KMS-11 (cell line): ENCODE data around the gene TFDP2.

Experiments
- H2AFZ ChIP-seq: fragments of 200-600 bp; sonication (generic); 2 replicates; pipeline ENCODE4 v1.6.1; 2016; ENCODE audit warnings: antibody characterized with exemption, mixed run types, low read depth
- H3K27ac ChIP-seq: fragments of 200-600 bp; sonication (generic); 2 replicates; pipeline ENCODE4 v1.6.1; 2016; ENCODE audit warnings: mild to moderate bottlenecking, mixed run types
- H3K27me3 ChIP-seq: fragments of 200-600 bp; sonication (generic); 2 replicates; pipeline ENCODE4 v1.6.1; 2017; ENCODE audit warnings: mild to moderate bottlenecking, low read depth, mixed run types, moderate library complexity; ENCODE audit not compliant: insufficient read depth
- H3K36me3 ChIP-seq: fragments of 200-600 bp; sonication (generic); 2 replicates; pipeline ENCODE4 v1.6.1; 2017; ENCODE audit warnings: mild to moderate bottlenecking, mixed run types; ENCODE audit not compliant: insufficient read depth
- H3K4me1 ChIP-seq: fragments of 200-600 bp; sonication (generic); 2 replicates; pipeline ENCODE4 v1.6.1; 2016; ENCODE audit warnings: mild to moderate bottlenecking, low read depth, mixed run types; ENCODE audit not compliant: poor library complexity, severe bottlenecking
- H3K4me2 ChIP-seq: fragments of 200-600 bp; sonication (generic); 2 replicates; pipeline ENCODE4 v1.7.0; 2016; ENCODE audit warnings: mild to moderate bottlenecking, mixed run types
- H3K4me3 ChIP-seq: fragments of 200-600 bp; sonication (generic); IDR thresholded peaks from 2 replicates; pipeline ENCODE4 v1.6.1; 2017; ENCODE audit warnings: low read depth, low read length, mixed read lengths; ENCODE audit not compliant: insufficient read depth
- H3K79me2 ChIP-seq: fragments of 200-600 bp; sonication (generic); 2 replicates; pipeline ENCODE4 v1.6.1; 2016; ENCODE audit warnings: low read depth, mixed run types; ENCODE audit not compliant: insufficient read depth
- H3K9ac ChIP-seq: fragments of 200-600 bp; sonication (generic); 2 replicates; pipeline ENCODE4 v1.6.1; 2016; ENCODE audit warnings: mild to moderate bottlenecking, mixed run types
- H4K20me1 ChIP-seq: fragments of 200-600 bp; sonication (generic); 2 replicates; pipeline ENCODE4 v1.6.1; 2016; ENCODE audit warnings: mild to moderate bottlenecking, mixed run types; ENCODE audit not compliant: insufficient read depth
- CTCF ChIP-seq: fragments of 200-600 bp; sonication (generic); conservative IDR thresholded peaks from 2 replicates; pipeline ENCODE4 v1.6.1; 2017; ENCODE audit warnings: low read depth, mild to moderate bottlenecking, antibody characterized with exemption, low read length, moderate library complexity, mixed read lengths

TFDP2 gene

GRCh38 chr3:141965471-141965870, 183.9 kb downstream of the TFDP2 start:
- no peak overlapping the region for H3K27ac ChIP-seq

GRCh38 chr3:141963301-141963700, 186.0 kb downstream of the TFDP2 start:
- H3K36me3 ChIP-seq, result no peaks in the 10 kb centered on the region

More at GRCh38 chr3:141965471-141965870, 183.9 kb downstream of the TFDP2 start:
- no peaks in the 10 kb centered on the region for H3K36me3 ChIP-seq
- H4K20me1 ChIP-seq, result no peaks in the 10 kb centered on the region
- H3K4me3 ChIP-seq, result no peak overlapping the region
- no peak overlapping the region for H2AFZ ChIP-seq
- H3K4me2 ChIP-seq, result no peak overlapping the region
- no peaks in the 10 kb centered on the region for H3K79me2 ChIP-seq
- H3K27me3 ChIP-seq, result no peaks in the 10 kb centered on the region
- no peak for TF ChIP-seq CTCF
- no peak overlapping the region for H3K9ac ChIP-seq
- H3K4me1 ChIP-seq, result peaks cover 8% of the 10 kb centered on the region

GRCh38 chr3:141960731-141961130, 188.6 kb downstream of the TFDP2 start:
- no peak overlapping the region for H3K4me2 ChIP-seq
- no peak for TF ChIP-seq CTCF
- no peaks in the 10 kb centered on the region for H3K36me3 ChIP-seq
- no peak overlapping the region for H3K4me3 ChIP-seq
- H3K27me3 ChIP-seq, result no peaks in the 10 kb centered on the region
- no peak overlapping the region for H3K9ac ChIP-seq
- H4K20me1 ChIP-seq, result no peaks in the 10 kb centered on the region
- H3K79me2 ChIP-seq, result no peaks in the 10 kb centered on the region
- H3K4me1 ChIP-seq, result peaks cover 5% of the 10 kb centered on the region
- H3K27ac ChIP-seq, result no peak overlapping the region
- no peak overlapping the region for H2AFZ ChIP-seq

More at GRCh38 chr3:141963301-141963700, 186.0 kb downstream of the TFDP2 start:
- Histone ChIP-seq H3K9ac (no peak overlapping the region), H2AFZ (no peak overlapping the region), H3K4me2 (no peak overlapping the region), H3K79me2 (no peaks in the 10 kb centered on the region), H3K27me3 (no peaks in the 10 kb centered on the region), H4K20me1 (no peaks in the 10 kb centered on the region), H3K4me3 (no peak overlapping the region), H3K27ac (no peak overlapping the region), H3K4me1 (peaks cover 8% of the 10 kb centered on the region)
- TF ChIP-seq CTCF, result no peak

GRCh38 chr3:141959589-141960554, 189.5 kb downstream of the TFDP2 start:
- no peak overlapping the region for H3K4me2 ChIP-seq
- H4K20me1 ChIP-seq, result no peaks in the 10 kb centered on the region
- H3K27ac ChIP-seq, result no peak overlapping the region
- H3K4me1 ChIP-seq, result peaks cover 13% of the 10 kb centered on the region
- no peaks in the 10 kb centered on the region for H3K36me3 ChIP-seq
- no peaks in the 10 kb centered on the region for H3K27me3 ChIP-seq
- H3K79me2 ChIP-seq, result no peaks in the 10 kb centered on the region
- H3K9ac ChIP-seq, result no peak overlapping the region
- H3K4me3 ChIP-seq, result no peak overlapping the region
- H2AFZ ChIP-seq, result no peak overlapping the region
- no peak for TF ChIP-seq CTCF
